HEK293T (cell line): ENCODE measurements around the gene SCAANT1.

Source experiments
- BHLHE40 ChIP-seq: fragments of 450-650 bp; IDR thresholded peaks from 2 replicates; pipeline ENCODE4 v1.6.1; 2016; ENCODE audit warnings: mild to moderate bottlenecking, moderate library complexity, borderline replicate concordance
- FOXA1 ChIP-seq: fragments of 450-650 bp; IDR thresholded peaks from 2 replicates; pipeline ENCODE4 v1.6.1; 2016; ENCODE audit warnings: mild to moderate bottlenecking
- FOXM1 ChIP-seq: fragments of 450-650 bp; IDR thresholded peaks from 2 replicates; pipeline ENCODE4 v1.6.1; 2017; ENCODE audit warnings: mild to moderate bottlenecking, borderline replicate concordance
- HDGF ChIP-seq: fragments of 450-650 bp; IDR thresholded peaks from 2 replicates; pipeline ENCODE4 v1.6.1; 2017; ENCODE audit warnings: antibody characterized with exemption, borderline replicate concordance
- L3MBTL2 ChIP-seq: fragments of 450-650 bp; conservative IDR thresholded peaks from 2 replicates; pipeline ENCODE4 v1.6.1; 2016; ENCODE audit warnings: mild to moderate bottlenecking
- LEF1 ChIP-seq: fragments of 450-650 bp; IDR thresholded peaks from 2 replicates; pipeline ENCODE4 v1.6.1; 2017; ENCODE audit warnings: mild to moderate bottlenecking, borderline replicate concordance
- SP1 ChIP-seq: fragments of 450-650 bp; IDR thresholded peaks from 2 replicates; pipeline ENCODE4 v1.6.1; 2017
- ZNF384 ChIP-seq: fragments of 450-650 bp; IDR thresholded peaks from 2 replicates; pipeline ENCODE4 v1.6.1; 2016

GRCh38 chr3:63880653-63881052 is 31.5 kb downstream of the SCAANT1 start:
- TF ChIP-seq SP1 (no peak), FOXM1 (no peak), FOXA1 (no peak), BHLHE40 (no peak), HDGF (no peak), L3MBTL2 (no peak), ZNF384 (no peak), LEF1 (no peak)
